GM10248 (cell line): ENCODE measurements around the gene MGAT4C.

ENCODE experiments used
- CTCF ChIA-PET: fragments of 300-600 bp; sonication (Branson Sonifier 250); formaldehyde crosslinking; extraction: SDS; loops from one replicate; lab custom pipeline; 2021; ENCODE audit warnings: antibody characterized with exemption; lab: Yijun Ruan, JAX
- POLR2A ChIA-PET: fragments of 350-650 bp; sonication (Branson Sonifier 250); formaldehyde crosslinking; extraction: SDS; loops from one replicate; lab custom pipeline; 2020; ENCODE audit warnings: antibody characterized with exemption; lab: Yijun Ruan, JAX
- DNase-seq: peaks from one replicate; pipeline ENCODE4 v3.0.0; 2012; ENCODE audit errors: extremely low spot score
- TF ChIP-seq, protein P1 (sequence below): IDR thresholded peaks from 2 replicates; pipeline ENCODE4 v1.5.1; 2012; ENCODE audit warnings: mild to moderate bottlenecking, low read depth; ENCODE audit errors: extremely low read depth, missing control alignments, control extremely low read depth

MGAT4C gene

DNA sequence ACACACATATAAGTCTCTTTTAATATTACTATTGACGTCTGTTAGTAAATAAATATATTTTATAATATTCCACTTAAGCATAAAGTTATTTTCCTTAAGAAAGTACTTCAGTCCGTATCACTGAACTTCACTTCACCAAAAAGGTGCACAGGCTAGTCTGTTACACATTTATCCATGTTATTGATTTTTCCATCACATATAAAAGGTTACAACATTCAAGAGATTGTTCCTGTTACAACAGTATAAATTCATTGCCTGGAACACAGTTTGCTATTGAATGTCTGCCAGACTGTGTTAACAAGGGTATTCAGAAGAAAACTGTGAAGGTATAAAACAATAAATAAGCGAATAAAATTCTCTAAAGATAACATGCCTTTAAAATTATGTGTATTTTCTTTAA lies 206.2 kb downstream of the MGAT4C start:
- TF ChIP-seq, protein P1, sequence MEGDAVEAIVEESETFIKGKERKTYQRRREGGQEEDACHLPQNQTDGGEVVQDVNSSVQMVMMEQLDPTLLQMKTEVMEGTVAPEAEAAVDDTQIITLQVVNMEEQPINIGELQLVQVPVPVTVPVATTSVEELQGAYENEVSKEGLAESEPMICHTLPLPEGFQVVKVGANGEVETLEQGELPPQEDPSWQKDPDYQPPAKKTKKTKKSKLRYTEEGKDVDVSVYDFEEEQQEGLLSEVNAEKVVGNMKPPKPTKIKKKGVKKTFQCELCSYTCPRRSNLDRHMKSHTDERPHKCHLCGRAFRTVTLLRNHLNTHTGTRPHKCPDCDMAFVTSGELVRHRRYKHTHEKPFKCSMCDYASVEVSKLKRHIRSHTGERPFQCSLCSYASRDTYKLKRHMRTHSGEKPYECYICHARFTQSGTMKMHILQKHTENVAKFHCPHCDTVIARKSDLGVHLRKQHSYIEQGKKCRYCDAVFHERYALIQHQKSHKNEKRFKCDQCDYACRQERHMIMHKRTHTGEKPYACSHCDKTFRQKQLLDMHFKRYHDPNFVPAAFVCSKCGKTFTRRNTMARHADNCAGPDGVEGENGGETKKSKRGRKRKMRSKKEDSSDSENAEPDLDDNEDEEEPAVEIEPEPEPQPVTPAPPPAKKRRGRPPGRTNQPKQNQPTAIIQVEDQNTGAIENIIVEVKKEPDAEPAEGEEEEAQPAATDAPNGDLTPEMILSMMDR, result no peak
- DNase-seq, result no peak
- POLR2A ChIA-PET, result no interaction called here

DNA sequence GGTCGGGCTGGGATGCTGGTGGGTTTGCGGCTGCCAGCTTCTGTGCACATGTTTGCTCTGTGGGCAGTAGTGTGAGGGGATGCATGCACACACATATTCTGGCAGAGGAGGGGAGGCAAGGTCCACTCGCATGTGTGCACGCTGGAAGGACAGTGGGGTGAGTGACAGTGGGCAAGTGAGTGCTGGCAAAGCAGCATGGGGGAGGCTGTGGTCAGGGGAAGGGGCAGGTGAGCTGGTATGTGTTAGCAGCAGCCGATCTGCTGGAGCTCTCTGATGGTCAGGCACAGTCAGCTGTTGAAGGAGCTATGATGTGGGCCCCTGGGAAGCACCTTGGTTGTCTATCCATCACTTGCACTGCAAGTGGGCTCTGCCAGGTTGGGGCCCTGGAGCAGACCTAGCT lies 211.8 kb downstream of the MGAT4C start:
- DNase-seq, result no peak
- ChIA-PET POLR2A (no interaction called here), CTCF (interaction anchor here (2.2 kb wide), 1 partner anchor 16 kb away, joined by 5 read pairs; no protein-coding TSS in a partner anchor)
- TF ChIP-seq, protein P1, result no peak

More for the DNA sequence above, 206.2 kb downstream of the MGAT4C start:
- CTCF ChIA-PET, result no interaction called here

DNA sequence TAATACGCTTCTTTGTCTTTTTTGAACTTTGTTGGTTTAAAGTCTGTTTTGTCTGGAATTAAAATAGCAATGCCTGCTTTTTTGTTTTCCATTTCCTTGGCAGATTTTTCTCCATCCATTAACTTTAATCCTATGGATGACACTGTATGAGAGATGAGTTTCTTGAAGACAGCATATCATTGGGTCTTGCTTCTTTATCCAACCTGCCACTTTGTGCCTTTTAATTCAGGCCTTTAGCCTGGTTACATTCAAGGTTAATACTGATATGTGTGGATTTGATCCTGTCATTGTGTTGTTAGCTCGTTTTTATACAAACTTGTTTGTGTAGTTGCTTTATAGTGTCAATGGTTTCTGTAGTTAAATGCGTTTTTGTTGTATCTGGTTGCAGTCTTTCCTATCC lies 214.1 kb downstream of the MGAT4C start:
- no peak for DNase-seq
- TF ChIP-seq, protein P1, result no peak
- CTCF ChIA-PET, result interaction anchor here (2.2 kb wide), 1 partner anchor 14 kb away, joined by 5 read pairs; no protein-coding TSS in a partner anchor
- POLR2A ChIA-PET, result no interaction called here

DNA sequence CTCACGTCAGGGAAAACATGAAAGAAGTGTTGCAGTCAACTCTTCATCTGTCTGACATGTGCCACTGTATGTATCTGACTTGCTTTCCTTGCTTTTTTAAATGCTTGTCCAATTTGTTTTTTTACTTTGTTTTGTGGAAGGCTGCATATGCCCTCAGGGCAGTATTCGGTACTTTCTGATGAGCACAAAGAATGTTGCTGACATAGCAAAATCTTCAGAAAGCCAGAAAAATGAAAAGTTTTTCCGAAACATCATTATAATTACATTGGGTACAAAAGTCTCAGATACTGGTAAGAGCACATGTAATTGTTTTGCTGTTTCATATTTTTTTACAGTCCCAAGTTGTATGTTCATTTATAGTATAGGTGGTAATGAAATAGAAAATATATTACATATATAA lies 237.8 kb downstream of the MGAT4C start:
- ChIA-PET POLR2A (no interaction called here), CTCF (no interaction called here)
- DNase-seq, result no peak
- TF ChIP-seq, protein P1, result no peak

DNA sequence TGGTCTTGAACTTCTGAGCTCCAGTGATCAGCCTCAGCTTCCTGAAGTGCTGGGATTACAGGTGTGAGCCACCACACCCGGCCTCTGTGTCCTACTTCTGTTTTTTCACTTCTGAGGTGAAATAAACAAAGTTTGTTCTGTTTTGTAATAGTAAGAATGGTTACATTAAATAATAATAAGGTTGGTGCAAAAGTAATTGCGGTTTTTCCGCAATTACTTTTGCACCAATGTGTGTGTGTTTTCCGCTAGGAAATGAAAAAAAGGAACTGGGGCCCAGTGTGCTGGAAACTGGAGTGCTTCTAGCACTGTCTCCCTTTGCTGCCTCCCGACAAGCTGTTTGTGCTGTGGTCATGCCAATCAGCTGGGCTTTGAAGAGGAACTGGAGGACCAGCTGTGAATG lies 241.2 kb downstream of the MGAT4C start:
- ChIA-PET CTCF (no interaction called here), POLR2A (no interaction called here)
- no peak for DNase-seq
- TF ChIP-seq, protein P1, result no peak

DNA sequence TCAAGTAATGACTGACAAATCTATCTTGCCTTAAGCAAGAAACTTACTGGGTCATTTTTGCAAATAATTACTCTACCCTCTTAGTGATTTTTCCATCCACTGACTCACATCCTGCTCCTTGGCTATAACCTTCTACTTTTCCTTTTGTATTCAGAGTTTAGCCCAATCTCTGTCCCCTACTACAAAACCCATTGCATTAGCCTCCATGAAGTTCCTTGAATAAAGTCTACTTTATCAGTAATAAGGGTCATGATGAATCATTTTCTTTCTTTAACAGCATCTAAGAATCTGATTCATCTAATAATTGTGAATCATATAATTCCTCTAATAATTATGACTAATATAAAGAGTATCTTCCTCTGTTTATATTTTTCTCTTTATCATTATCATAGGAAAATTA lies 249.5 kb downstream of the MGAT4C start:
- TF ChIP-seq, protein P1, result no peak
- DNase-seq, result no peak
- ChIA-PET POLR2A (no interaction called here), CTCF (interaction anchor here (1.2 kb wide), 1 partner anchor 21 kb away, joined by 3 read pairs; no protein-coding TSS in a partner anchor)
